ENCODE measurements around the gene SLC51A. TPM values are rescaled to one million over a fixed set of nuclear protein-coding genes. Genes with fewer than 3 reads are reported as not detected.

Gene SLC51A
- total and polyA plus RNA-seq, 9 of the 15 experiments (the other 6 are each of a cell fraction or from before 2014, with no cell fraction given), result 0.35 to 0.38 TPM; not detected in 7

- TF ChIP-seq TRIM28 (IDR thresholded peaks at IDR 0.05), result no peak
- TF ChIP-seq RBBP5 (IDR thresholded peaks at IDR 0.05; ENCODE audit: borderline replicate concordance, insufficient read depth, low read length, poor library complexity, severe bottlenecking), result no peak
- no peak for TF ChIP-seq FOXJ3 (CRISPR knock-in tag; IDR thresholded peaks at IDR 0.05)
- no peak for TF ChIP-seq ID3 (CRISPR knock-in tag; IDR thresholded peaks at IDR 0.05)
- TF ChIP-seq ID3 (tag; IDR thresholded peaks at IDR 0.05), result no peak
- TF ChIP-seq KDM2B (CRISPR knock-in tag; IDR thresholded peaks at IDR 0.05), result no peak
- no peak for TF ChIP-seq ZNF224 (CRISPR knock-in tag; IDR thresholded peaks at IDR 0.05)
- TF ChIP-seq ZC3H4 (CRISPR knock-in tag; IDR thresholded peaks at IDR 0.05; ENCODE audit: borderline replicate concordance), result no peak
Observed at GRCh38 chr3:196255776-196256175, 39.4 kb downstream of the SLC51A start (continued).

GRCh38 chr3:196260784-196261183 is 44.5 kb downstream of the SLC51A start:
- CTCF ChIA-PET (ENCODE audit: low intra/inter-chr PET ratio), result no interaction called here
- in situ Hi-C loops (cut with MboI), result no loop called here
- no TSS peak for BruUV-seq (replicated peaks)

More at GRCh38 chr3:196260784-196261183, 44.5 kb downstream of the SLC51A start:
- Histone ChIP-seq H3K9ac (ENCODE audit: insufficient read depth in 1 of 2, low read depth in 2 of 2, low read length in 2 of 2) (no peak overlapping the region), H3K9me3 (replicated peaks; ENCODE audit: control insufficient read depth, insufficient read depth, low read depth, low read length) (no peaks in the 10 kb centered on the region), H3K9me1 (ENCODE audit: control insufficient read depth, insufficient read depth, low read length) (no peaks in the 10 kb centered on the region), H2AFZ (ENCODE audit: low read depth, low read length) (no peak overlapping the region), H3K27ac (ENCODE audit: extremely low read depth, low read depth, low read length) (no peak overlapping the region), H3K36me3 (ENCODE audit: control insufficient read depth, insufficient read depth, low read length) (peaks cover 36% of the 10 kb centered on the region), H3K27me3 (ENCODE audit: control insufficient read depth in 2 of 2, insufficient read depth in 2 of 2, low read length in 2 of 2) (no peaks in the 10 kb centered on the region), H4K20me1 (replicated peaks; ENCODE audit: control insufficient read depth, insufficient read depth, low read length) (no peaks in the 10 kb centered on the region), H3K4me3 (no peak overlapping the region), H3K4me1 (replicated peaks in 1 of 2; ENCODE audit: control insufficient read depth in 2 of 2, insufficient read depth in 2 of 2, low read length in 2 of 2) (no peaks in the 10 kb centered on the region), H3K79me2 (ENCODE audit: control insufficient read depth, insufficient read depth, low read length) (peaks cover 9% of the 10 kb centered on the region), H3K4me2 (ENCODE audit: insufficient read depth, low read length) (no peak overlapping the region)
- peak; percentile 78 for TF ChIP-seq ZNF146 (CRISPR knock-in tag; IDR thresholded peaks at IDR 0.05; ENCODE audit: unreplicated experiment)
- TF ChIP-seq GABPB2 (CRISPR knock-in tag; conservative IDR thresholded peaks at IDR 0.05), result no peak
- ATAC-seq, result no peak
- no peak for DNase-seq (ENCODE audit: extremely low read depth in 1 of 4, low spot score in 3 of 4)
- intact Hi-C loops (cut with micrococcal nuclease), result no loop called here
- POLR2A ChIA-PET, result interaction anchor here (0.6 to 1.2 kb wide), 2 partner anchors 8 to 20 kb away, joined by 3 read pairs; no protein-coding TSS in a partner anchor
- FAIRE-seq, result peak; percentile 63
- 93% methylated on average over 4 of the region's 4 CpGs for WGBS (ENCODE audit: insufficient coverage, low coverage, missing lambda C conversion rate)

Measured in K562 (cell line).